ENCODE results near the gene MLPH.
A peak's percentile ranks its signal among the peaks of the same experiment; 100 is the strongest.

MLPH gene

GRCh38 chr2:237535385-237536082, 48.5 kb downstream of the MLPH start:
- no peak for TF ChIP-seq CTCF (conservative IDR thresholded peaks at IDR 0.05; ENCODE audit: low read depth)
- H3K27ac ChIP-seq = no peak overlapping the region
- POLR2A ChIA-PET (ENCODE audit: low non-redundant PET) = no interaction called here
- no peak for DNase-seq (ENCODE audit: low spot score)
- CTCF ChIA-PET = no interaction called here

GRCh38 chr2:237536083-237536415, 49.0 kb downstream of the MLPH start:
- POLR2A ChIA-PET (ENCODE audit: low non-redundant PET) = no interaction called here
- CTCF ChIA-PET = no interaction called here

GRCh38 chr2:237536617-237537016, 49.6 kb downstream of the MLPH start:
- ChIA-PET CTCF (no interaction called here), POLR2A (ENCODE audit: low non-redundant PET) (no interaction called here)
- DNase-seq (ENCODE audit: low spot score) = no peak
- peak overlapping the region; percentile 10 for H3K27ac ChIP-seq
- no peak for TF ChIP-seq CTCF (conservative IDR thresholded peaks at IDR 0.05; ENCODE audit: low read depth)

More at GRCh38 chr2:237536083-237536415, 49.0 kb downstream of the MLPH start:
- TF ChIP-seq CTCF (conservative IDR thresholded peaks at IDR 0.05; ENCODE audit: low read depth) = no peak
- H3K27ac ChIP-seq = peak overlapping the region; percentile 10; the same call in 1 of the 2 replicates
- DNase-seq (ENCODE audit: low spot score) = no peak

GRCh38 chr2:237538001-237538720, 51.1 kb downstream of the MLPH start:
- ChIA-PET POLR2A (ENCODE audit: low non-redundant PET) (no interaction called here), CTCF (no interaction called here)
- no peak for DNase-seq (ENCODE audit: low spot score)
- no peak overlapping the region for H3K27ac ChIP-seq
- TF ChIP-seq CTCF (conservative IDR thresholded peaks at IDR 0.05; ENCODE audit: low read depth) = no peak

- H3K27ac ChIP-seq = peak overlapping the region; percentile 10; the same call in 1 of the 2 replicates
- ChIA-PET CTCF (interaction anchor here (1.2 kb wide), 1 partner anchor 33 kb away, joined by 7 read pairs; no protein-coding TSS in a partner anchor), POLR2A (ENCODE audit: low non-redundant PET) (no interaction called here)
- DNase-seq (ENCODE audit: low spot score) = no peak
- no peak for TF ChIP-seq CTCF (conservative IDR thresholded peaks at IDR 0.05; ENCODE audit: low read depth)
Observed at GRCh38 chr2:237538901-237539300, 51.9 kb downstream of the MLPH start.

GRCh38 chr2:237539681-237540080, 52.6 kb downstream of the MLPH start:
- no peak for TF ChIP-seq CTCF (conservative IDR thresholded peaks at IDR 0.05; ENCODE audit: low read depth)
- CTCF ChIA-PET = interaction anchor here (1.2 kb wide), 1 partner anchor 32 kb away, joined by 7 read pairs; no protein-coding TSS in a partner anchor
- peak overlapping the region; percentile 76 for H3K27ac ChIP-seq
- DNase-seq (ENCODE audit: low spot score) = no peak
- POLR2A ChIA-PET (ENCODE audit: low non-redundant PET) = no interaction called here

Data from RWPE1 (cell line).